ENCODE data around the gene IL31RA.

DNA sequence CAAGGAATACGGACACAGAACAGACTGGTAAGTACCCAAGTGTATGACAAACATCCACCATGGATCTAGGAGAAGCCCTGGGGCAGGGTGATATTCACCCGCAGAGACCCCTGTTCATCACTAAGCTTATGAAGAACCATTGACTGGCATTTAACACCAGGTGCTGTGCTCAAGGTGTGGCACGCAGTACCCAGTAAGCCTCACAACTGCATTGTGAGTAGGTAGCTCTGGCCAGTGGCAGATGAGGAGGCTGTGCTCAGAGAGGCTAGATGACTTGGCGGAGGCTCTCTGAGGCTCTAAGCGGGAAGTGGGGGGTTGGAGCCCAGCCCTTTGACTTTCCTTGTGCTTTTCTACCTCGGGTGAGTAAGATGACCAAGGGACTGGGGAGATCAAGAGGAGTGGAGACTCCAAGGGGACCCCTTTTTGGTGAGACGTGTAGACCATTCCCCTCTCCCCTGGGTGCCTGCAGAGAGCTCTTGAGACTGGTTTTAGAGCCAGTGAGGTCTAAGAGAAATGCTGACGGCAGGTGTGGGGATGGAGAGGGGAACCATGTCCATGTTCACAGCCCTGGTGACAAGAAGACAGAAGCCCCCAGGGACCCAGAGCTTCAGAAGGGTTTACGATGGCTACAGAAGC is 72.8 kb downstream of the IL31RA start:
- TF ChIP-seq CTCF (IDR thresholded peaks at IDR 0.05; ENCODE audit: insufficient read depth, low read length, poor library complexity, severe bottlenecking), result no peak
- no peak for TF ChIP-seq EZH2phosphoT487 (conservative IDR thresholded peaks at IDR 0.05; ENCODE audit: low read length)

All from SU-DHL-6 (cell line).